Adipocyte (in vitro differentiated cells): Measurements from ENCODE around the gene FOXL3.
"Not testable (repeated sequence)": the region's sequence is repeated elsewhere in the genome, so short reads cannot be mapped to it uniquely, and the experiment has no call there.

Experiments used
- DNase-seq: peaks from one replicate; pipeline ENCODE4 v3.0.0-alpha.2; 2015; ENCODE audit warnings: low read depth
- H3K27me3 ChIP-seq: replicated peaks from 2 replicates; pipeline ENCODE4 v1.7.0; 2013; ENCODE audit warnings: mild to moderate bottlenecking, low read length, moderate library complexity; ENCODE audit not compliant: control insufficient read depth, insufficient read depth
- H3K36me3 ChIP-seq: 2 replicates; pipeline ENCODE4 v1.7.0; 2013; ENCODE audit warnings: low read length, mild to moderate bottlenecking, moderate library complexity; ENCODE audit not compliant: control insufficient read depth, insufficient read depth, severe bottlenecking
- H3K4me1 ChIP-seq: 2 replicates; pipeline ENCODE4 v1.7.0; 2013; ENCODE audit warnings: mild to moderate bottlenecking, low read length, moderate library complexity; ENCODE audit not compliant: control insufficient read depth, insufficient read depth
- H3K4me3 ChIP-seq: 2 replicates; pipeline ENCODE4 v1.7.0; 2013; ENCODE audit warnings: mild to moderate bottlenecking, low read length, moderate library complexity
- H3K9ac ChIP-seq: 2 replicates; pipeline ENCODE4 v1.7.0; 2013; ENCODE audit warnings: mild to moderate bottlenecking, low read length, moderate library complexity
- H3K9me3 ChIP-seq: 2 replicates; pipeline ENCODE4 v1.7.0; 2013; ENCODE audit warnings: mild to moderate bottlenecking, low read length, moderate library complexity; ENCODE audit not compliant: control insufficient read depth

FOXL3 gene

GRCh38 chr7:289756-290553 is at the start of gene FOXL3:
FOXL3 (plus strand) TSS chr7:290170; CDS start chr7:290170, 0 bp downstream.
- no peak within 1 kb of the TSS for H3K4me3 ChIP-seq
- no peak for DNase-seq
- H3K27me3 ChIP-seq, result peaks cover 66% of the 10 kb centered on the region
- H3K4me1 ChIP-seq, result no peaks in the 10 kb centered on the region
- H3K36me3 ChIP-seq, result no peaks in the 10 kb centered on the region
- no peaks in the 10 kb centered on the region for H3K9me3 ChIP-seq
- no peak within 1 kb of the TSS for H3K9ac ChIP-seq

GRCh38 chr7:240887-241421 is 49.0 kb upstream of the FOXL3 start:
- H3K9ac ChIP-seq, result no peak overlapping the region
- H3K9me3 ChIP-seq, result no peaks in the 10 kb centered on the region
- no peak overlapping the region for H3K4me3 ChIP-seq
- H3K36me3 ChIP-seq, result peaks cover 17% of the 10 kb centered on the region
- no peak for DNase-seq
- H3K4me1 ChIP-seq, result peaks cover 4% of the 10 kb centered on the region
- H3K27me3 ChIP-seq, result no peaks in the 10 kb centered on the region

GRCh38 chr7:241513-241912 is 48.5 kb upstream of the FOXL3 start:
- Histone ChIP-seq H3K27me3 (no peaks in the 10 kb centered on the region), H3K36me3 (peaks cover 22% of the 10 kb centered on the region), H3K9ac (no peak overlapping the region), H3K4me1 (no peaks in the 10 kb centered on the region), H3K4me3 (no peak overlapping the region), H3K9me3 (no peaks in the 10 kb centered on the region)
- DNase-seq, result no peak

- not testable (repeated sequence) for H3K4me3 ChIP-seq, H3K9me3 ChIP-seq, H3K9ac ChIP-seq, H3K27me3 ChIP-seq, H3K4me1 ChIP-seq, DNase-seq
- H3K36me3 ChIP-seq, result peaks cover 30% of the 10 kb centered on the region
Measured at GRCh38 chr7:242826-243579, 47.0 kb upstream of the FOXL3 start.

- not testable (repeated sequence) for H3K4me3 ChIP-seq, H3K9ac ChIP-seq, H3K9me3 ChIP-seq, H3K27me3 ChIP-seq, DNase-seq, H3K4me1 ChIP-seq
- H3K36me3 ChIP-seq, result peaks cover 32% of the 10 kb centered on the region
Measured at GRCh38 chr7:243580-243978, 46.4 kb upstream of the FOXL3 start.

- Histone ChIP-seq H3K9ac (peak overlapping the region; percentile 20), H3K9me3 (no peaks in the 10 kb centered on the region), H3K36me3 (peaks cover 46% of the 10 kb centered on the region), H3K27me3 (no peaks in the 10 kb centered on the region), H3K4me3 (no peak overlapping the region), H3K4me1 (no peaks in the 10 kb centered on the region)
- no peak for DNase-seq
Measured at GRCh38 chr7:244974-245373, 45.0 kb upstream of the FOXL3 start.

GRCh38 chr7:245574-246295 is 44.2 kb upstream of the FOXL3 start:
- DNase-seq, result no peak

GRCh38 chr7:246451-246850 is 43.5 kb upstream of the FOXL3 start:
- no peak for DNase-seq
- Histone ChIP-seq H3K4me1 (no peaks in the 10 kb centered on the region), H3K27me3 (no peaks in the 10 kb centered on the region), H3K9me3 (no peaks in the 10 kb centered on the region), H3K9ac (no peak overlapping the region), H3K4me3 (no peak overlapping the region), H3K36me3 (peaks cover 59% of the 10 kb centered on the region)

More at GRCh38 chr7:245574-246295, 44.2 kb upstream of the FOXL3 start:
- Histone ChIP-seq H3K36me3 (peaks cover 53% of the 10 kb centered on the region), H3K9me3 (no peaks in the 10 kb centered on the region), H3K9ac (no peak overlapping the region), H3K4me3 (no peak overlapping the region), H3K27me3 (no peaks in the 10 kb centered on the region), H3K4me1 (no peaks in the 10 kb centered on the region)

- H3K4me3 ChIP-seq, result no peak overlapping the region
- H3K9me3 ChIP-seq, result no peaks in the 10 kb centered on the region
- no peak overlapping the region for H3K9ac ChIP-seq
- H3K4me1 ChIP-seq, result no peaks in the 10 kb centered on the region
- DNase-seq, result no peak
- peaks cover 63% of the 10 kb centered on the region for H3K36me3 ChIP-seq
- H3K27me3 ChIP-seq, result no peaks in the 10 kb centered on the region
Measured at GRCh38 chr7:247181-247580, 42.8 kb upstream of the FOXL3 start.

- no peak for DNase-seq
- no peak overlapping the region for H3K9ac ChIP-seq
- H3K4me1 ChIP-seq, result no peaks in the 10 kb centered on the region
- H3K27me3 ChIP-seq, result no peaks in the 10 kb centered on the region
- H3K4me3 ChIP-seq, result no peak overlapping the region
- H3K36me3 ChIP-seq, result peaks cover 67% of the 10 kb centered on the region
- H3K9me3 ChIP-seq, result no peaks in the 10 kb centered on the region
Measured at GRCh38 chr7:247636-248035, 42.3 kb upstream of the FOXL3 start.
